ENCODE data around the gene USP32. TPM values are rescaled to one million over a fixed set of nuclear protein-coding genes. Genes with fewer than 3 reads are reported as not detected.
"Not testable (repeated sequence)": the region's sequence is repeated elsewhere in the genome, so short reads cannot be mapped to it uniquely, and the experiment has no call there.

The USP32 gene
- total and polyA plus RNA-seq, 4 donors = 11.6 to 103 (median 42.9) TPM

DNA sequence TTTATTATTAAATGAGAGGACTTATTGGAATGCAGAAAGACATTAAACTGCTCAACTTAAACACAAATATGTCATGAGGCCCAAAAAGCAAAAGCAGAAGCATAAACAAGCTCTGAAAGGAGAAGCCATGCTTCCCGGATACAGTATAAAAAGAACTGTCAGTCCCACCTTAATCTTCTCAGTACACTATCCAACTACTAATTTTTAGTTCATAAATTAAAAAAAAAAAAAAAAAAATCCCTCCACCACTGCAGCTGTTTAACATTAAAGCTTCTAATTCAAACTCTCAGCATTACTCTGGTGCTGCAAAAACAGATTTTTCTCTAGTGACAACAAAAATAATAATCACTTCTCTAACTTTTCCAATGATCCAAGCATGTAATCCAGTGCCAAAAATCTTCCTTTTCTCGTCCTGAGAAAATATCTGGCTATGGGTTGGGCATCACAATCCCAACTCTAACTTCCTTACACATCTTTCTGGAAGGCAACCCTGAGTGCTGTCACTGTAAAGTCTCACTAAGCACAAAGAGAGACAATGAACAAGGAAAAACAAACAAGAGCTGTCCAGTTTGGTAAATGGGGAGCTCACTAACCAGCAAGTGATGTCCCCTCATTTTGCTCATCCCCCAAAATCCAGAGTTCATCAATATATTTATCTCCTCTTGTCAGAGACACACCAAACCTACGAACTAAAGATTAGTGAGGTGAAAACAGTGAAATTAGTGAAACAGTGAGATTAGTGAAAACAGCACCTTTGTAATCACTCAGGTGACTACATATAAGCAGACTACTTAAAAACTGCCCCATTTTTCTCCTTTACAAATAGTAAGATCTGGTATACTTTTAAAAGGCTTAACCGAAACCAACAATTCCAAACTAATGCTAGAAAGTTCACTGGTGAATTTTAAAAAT is 5.5 kb downstream of the USP32 start:
- Histone ChIP-seq H3K27ac (ENCODE audit: low read depth in 1 of 2, low read length in 2 of 2) (no peak overlapping the region), H3K4me1 (ENCODE audit: control insufficient read depth in 4 of 4, insufficient read depth in 4 of 4, low read length in 3 of 4) (peaks cover 2 to 31% (median 8%) of the 10 kb centered on the region in 4 donors), H3K27me3 (ENCODE audit: control insufficient read depth in 4 of 4, insufficient read depth in 4 of 4, low read length in 3 of 4) (no peaks in the 10 kb centered on the region), H3K4me3 (ENCODE audit: low read depth in 1 of 3, low read length in 3 of 3) (no peak overlapping the region), H3K36me3 (ENCODE audit: control insufficient read depth in 4 of 4, insufficient read depth in 3 of 4, low read depth in 1 of 4, low read length in 3 of 4) (no peaks in the 10 kb centered on the region), H3K9me3 (ENCODE audit: control insufficient read depth in 4 of 4, low read length in 3 of 4) (no peaks in the 10 kb centered on the region), H3K9ac (ENCODE audit: low read depth in 1 of 2, low read length in 2 of 2) (peak overlapping the region in 1 of 2 donors; percentile 20)
- 71% methylated on average over 4 of the region's 4 CpGs for WGBS
- TF ChIP-seq GABPA (IDR thresholded peaks at IDR 0.05 in 1 of 2, conservative IDR thresholded peaks at IDR 0.05 in 1 of 2) = no peak
- TF ChIP-seq, protein P1, sequence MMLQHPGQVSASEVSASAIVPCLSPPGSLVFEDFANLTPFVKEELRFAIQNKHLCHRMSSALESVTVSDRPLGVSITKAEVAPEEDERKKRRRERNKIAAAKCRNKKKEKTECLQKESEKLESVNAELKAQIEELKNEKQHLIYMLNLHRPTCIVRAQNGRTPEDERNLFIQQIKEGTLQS (IDR thresholded peaks at IDR 0.05) = no peak
- no peak for TF ChIP-seq NR2F2 (IDR thresholded peaks at IDR 0.05)
- TF ChIP-seq SP1 (IDR thresholded peaks at IDR 0.05) = no peak
- TF ChIP-seq, protein P2, sequence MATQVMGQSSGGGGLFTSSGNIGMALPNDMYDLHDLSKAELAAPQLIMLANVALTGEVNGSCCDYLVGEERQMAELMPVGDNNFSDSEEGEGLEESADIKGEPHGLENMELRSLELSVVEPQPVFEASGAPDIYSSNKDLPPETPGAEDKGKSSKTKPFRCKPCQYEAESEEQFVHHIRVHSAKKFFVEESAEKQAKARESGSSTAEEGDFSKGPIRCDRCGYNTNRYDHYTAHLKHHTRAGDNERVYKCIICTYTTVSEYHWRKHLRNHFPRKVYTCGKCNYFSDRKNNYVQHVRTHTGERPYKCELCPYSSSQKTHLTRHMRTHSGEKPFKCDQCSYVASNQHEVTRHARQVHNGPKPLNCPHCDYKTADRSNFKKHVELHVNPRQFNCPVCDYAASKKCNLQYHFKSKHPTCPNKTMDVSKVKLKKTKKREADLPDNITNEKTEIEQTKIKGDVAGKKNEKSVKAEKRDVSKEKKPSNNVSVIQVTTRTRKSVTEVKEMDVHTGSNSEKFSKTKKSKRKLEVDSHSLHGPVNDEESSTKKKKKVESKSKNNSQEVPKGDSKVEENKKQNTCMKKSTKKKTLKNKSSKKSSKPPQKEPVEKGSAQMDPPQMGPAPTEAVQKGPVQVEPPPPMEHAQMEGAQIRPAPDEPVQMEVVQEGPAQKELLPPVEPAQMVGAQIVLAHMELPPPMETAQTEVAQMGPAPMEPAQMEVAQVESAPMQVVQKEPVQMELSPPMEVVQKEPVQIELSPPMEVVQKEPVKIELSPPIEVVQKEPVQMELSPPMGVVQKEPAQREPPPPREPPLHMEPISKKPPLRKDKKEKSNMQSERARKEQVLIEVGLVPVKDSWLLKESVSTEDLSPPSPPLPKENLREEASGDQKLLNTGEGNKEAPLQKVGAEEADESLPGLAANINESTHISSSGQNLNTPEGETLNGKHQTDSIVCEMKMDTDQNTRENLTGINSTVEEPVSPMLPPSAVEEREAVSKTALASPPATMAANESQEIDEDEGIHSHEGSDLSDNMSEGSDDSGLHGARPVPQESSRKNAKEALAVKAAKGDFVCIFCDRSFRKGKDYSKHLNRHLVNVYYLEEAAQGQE (IDR thresholded peaks at IDR 0.05) = no peak
- TF ChIP-seq JUND (IDR thresholded peaks at IDR 0.05) = no peak
- no peak for TF ChIP-seq EGR1 (IDR thresholded peaks at IDR 0.05; ENCODE audit: low read depth in 2 of 2)
- TF ChIP-seq FOXA1 (IDR thresholded peaks at IDR 0.05) = no peak
- no peak for TF ChIP-seq YY1 (IDR thresholded peaks at IDR 0.05)
- TF ChIP-seq, protein P3, sequence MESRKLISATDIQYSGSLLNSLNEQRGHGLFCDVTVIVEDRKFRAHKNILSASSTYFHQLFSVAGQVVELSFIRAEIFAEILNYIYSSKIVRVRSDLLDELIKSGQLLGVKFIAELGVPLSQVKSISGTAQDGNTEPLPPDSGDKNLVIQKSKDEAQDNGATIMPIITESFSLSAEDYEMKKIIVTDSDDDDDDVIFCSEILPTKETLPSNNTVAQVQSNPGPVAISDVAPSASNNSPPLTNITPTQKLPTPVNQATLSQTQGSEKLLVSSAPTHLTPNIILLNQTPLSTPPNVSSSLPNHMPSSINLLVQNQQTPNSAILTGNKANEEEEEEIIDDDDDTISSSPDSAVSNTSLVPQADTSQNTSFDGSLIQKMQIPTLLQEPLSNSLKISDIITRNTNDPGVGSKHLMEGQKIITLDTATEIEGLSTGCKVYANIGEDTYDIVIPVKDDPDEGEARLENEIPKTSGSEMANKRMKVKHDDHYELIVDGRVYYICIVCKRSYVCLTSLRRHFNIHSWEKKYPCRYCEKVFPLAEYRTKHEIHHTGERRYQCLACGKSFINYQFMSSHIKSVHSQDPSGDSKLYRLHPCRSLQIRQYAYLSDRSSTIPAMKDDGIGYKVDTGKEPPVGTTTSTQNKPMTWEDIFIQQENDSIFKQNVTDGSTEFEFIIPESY (IDR thresholded peaks at IDR 0.05) = no peak
- TF ChIP-seq RAD21 (IDR thresholded peaks at IDR 0.05) = no peak
- TF ChIP-seq HNF4A (conservative IDR thresholded peaks at IDR 0.05) = no peak
- TF ChIP-seq FOXA2 (IDR thresholded peaks at IDR 0.05) = no peak
- TF ChIP-seq, protein P4, sequence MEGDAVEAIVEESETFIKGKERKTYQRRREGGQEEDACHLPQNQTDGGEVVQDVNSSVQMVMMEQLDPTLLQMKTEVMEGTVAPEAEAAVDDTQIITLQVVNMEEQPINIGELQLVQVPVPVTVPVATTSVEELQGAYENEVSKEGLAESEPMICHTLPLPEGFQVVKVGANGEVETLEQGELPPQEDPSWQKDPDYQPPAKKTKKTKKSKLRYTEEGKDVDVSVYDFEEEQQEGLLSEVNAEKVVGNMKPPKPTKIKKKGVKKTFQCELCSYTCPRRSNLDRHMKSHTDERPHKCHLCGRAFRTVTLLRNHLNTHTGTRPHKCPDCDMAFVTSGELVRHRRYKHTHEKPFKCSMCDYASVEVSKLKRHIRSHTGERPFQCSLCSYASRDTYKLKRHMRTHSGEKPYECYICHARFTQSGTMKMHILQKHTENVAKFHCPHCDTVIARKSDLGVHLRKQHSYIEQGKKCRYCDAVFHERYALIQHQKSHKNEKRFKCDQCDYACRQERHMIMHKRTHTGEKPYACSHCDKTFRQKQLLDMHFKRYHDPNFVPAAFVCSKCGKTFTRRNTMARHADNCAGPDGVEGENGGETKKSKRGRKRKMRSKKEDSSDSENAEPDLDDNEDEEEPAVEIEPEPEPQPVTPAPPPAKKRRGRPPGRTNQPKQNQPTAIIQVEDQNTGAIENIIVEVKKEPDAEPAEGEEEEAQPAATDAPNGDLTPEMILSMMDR (IDR thresholded peaks at IDR 0.05; ENCODE audit: low read depth, low read length, missing input control) = no peak
- no peak for TF ChIP-seq TAF1 (conservative IDR thresholded peaks at IDR 0.05)
- no peak for DNase-seq (ENCODE audit: low spot score)

DNA sequence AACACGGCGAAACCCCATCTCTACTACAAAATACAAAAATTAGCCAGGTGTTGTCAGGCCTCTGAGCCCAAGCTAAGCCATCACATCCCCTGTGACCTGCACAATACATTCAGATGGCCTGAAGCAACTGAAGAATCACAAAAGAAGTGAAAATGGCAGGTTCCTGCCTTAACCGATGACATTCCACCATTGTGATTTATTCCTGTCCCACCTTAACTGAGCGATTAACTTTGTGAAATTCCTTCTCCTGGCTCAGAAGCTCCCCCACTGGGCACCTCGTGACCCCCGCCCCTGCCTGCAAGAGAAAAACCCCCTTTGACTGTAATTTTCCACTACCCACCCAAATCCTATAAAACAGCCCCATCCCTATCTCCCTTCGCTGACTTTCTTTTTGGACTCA is 7.0 kb downstream of the USP32 start:
- H3K27ac ChIP-seq (ENCODE audit: low read depth in 1 of 2, low read length in 2 of 2); H3K9me3 ChIP-seq (ENCODE audit: control insufficient read depth in 4 of 4, low read length in 3 of 4); H3K27me3 ChIP-seq (ENCODE audit: control insufficient read depth in 4 of 4, insufficient read depth in 4 of 4, low read length in 3 of 4); H3K9ac ChIP-seq (ENCODE audit: low read depth in 1 of 2, low read length in 2 of 2); H3K36me3 ChIP-seq (ENCODE audit: control insufficient read depth in 4 of 4, insufficient read depth in 3 of 4, low read depth in 1 of 4, low read length in 3 of 4); H3K4me3 ChIP-seq (ENCODE audit: low read depth in 1 of 3, low read length in 3 of 3); DNase-seq (ENCODE audit: low spot score): not testable (repeated sequence)
- H3K4me1 ChIP-seq (ENCODE audit: control insufficient read depth in 4 of 4, insufficient read depth in 4 of 4, low read length in 3 of 4) = peaks cover 0 to 17% (median 1%) of the 10 kb centered on the region in 4 donors
- 96% methylated on average over 7 of the region's 7 CpGs for WGBS
